PC-9 (cell line): ENCODE data around the gene AP1G1. TPM values are rescaled to one million over a fixed set of nuclear protein-coding genes. Genes with fewer than 3 reads are reported as not detected.

Experiments used
- BruUV-seq: library from RNA; stranded (reverse); fragments of 400-500 nt; replicated peaks from 2 replicates; lab custom pipeline; 2021; lab: Mats Ljungman, UMichigan
- CTCF ChIA-PET: fragments of 300-600 bp; sonication (Branson Sonifier 250); formaldehyde crosslinking; loops from one replicate; lab custom pipeline; 2022; ENCODE audit warnings: antibody characterized with exemption; lab: Charles Lee
- POLR2A ChIA-PET: fragments of 300-600 bp; sonication (Branson Sonifier 250); formaldehyde crosslinking; loops from one replicate; lab custom pipeline; 2022; ENCODE audit warnings: antibody characterized with exemption; ENCODE audit not compliant: unreplicated experiment; lab: Charles Lee
- DNase-seq, 2 experiments: peaks; one replicate each; pipeline versions ENCODE4 v3.0.0 to v3.0.0-alpha.2; 2015 to 2022; ENCODE audit warnings: mixed read lengths in 1 of 2
- H2AFZ ChIP-seq: fragments of 200-600 bp; sonication (generic); 2 replicates; pipeline ENCODE4 v1.8.1; 2017; ENCODE audit warnings: antibody characterized with exemption
- H3F3A ChIP-seq: fragments of 200-600 bp; sonication (generic); 2 replicates; pipeline ENCODE4 v1.8.1; 2017; ENCODE audit warnings: antibody characterized with exemption, mild to moderate bottlenecking, low read depth; ENCODE audit not compliant: insufficient read depth
- H3K27ac ChIP-seq: fragments of 200-600 bp; sonication (generic); 2 replicates; pipeline ENCODE4 v1.6.1; 2016; ENCODE audit warnings: mixed run types
- H3K27me3 ChIP-seq: fragments of 200-600 bp; sonication (generic); 2 replicates; pipeline ENCODE4 v1.6.1; 2016; ENCODE audit warnings: low read depth, mixed run types; ENCODE audit not compliant: insufficient read depth
- H3K36me3 ChIP-seq: fragments of 200-600 bp; sonication (generic); 2 replicates; pipeline ENCODE4 v1.6.1; 2016; ENCODE audit warnings: low read depth, mixed run types
- H3K4me1 ChIP-seq: fragments of 200-600 bp; sonication (generic); replicated peaks from 2 replicates; pipeline ENCODE4 v1.6.1; 2016; ENCODE audit warnings: mixed run types; ENCODE audit not compliant: insufficient read depth
- H3K4me2 ChIP-seq: fragments of 200-600 bp; sonication (generic); 2 replicates; pipeline ENCODE4 v1.6.1; 2017; ENCODE audit warnings: mixed run types
- H3K4me3 ChIP-seq: fragments of 200-600 bp; sonication (generic); 2 replicates; pipeline ENCODE4 v1.6.1; 2016; ENCODE audit warnings: mixed run types
- H3K79me2 ChIP-seq: fragments of 200-600 bp; sonication (generic); 2 replicates; pipeline ENCODE4 v1.6.1; 2017; ENCODE audit warnings: low read depth, mixed run types
- H3K9me2 ChIP-seq: fragments of 200-600 bp; sonication (generic); 2 replicates; pipeline ENCODE4 v1.8.1; 2017; ENCODE audit warnings: mild to moderate bottlenecking; ENCODE audit not compliant: insufficient read depth
- H3K9me3 ChIP-seq: fragments of 200-600 bp; sonication (generic); 2 replicates; pipeline ENCODE4 v1.8.1; 2016; ENCODE audit warnings: low read depth; ENCODE audit not compliant: insufficient read depth
- H4K20me1 ChIP-seq: fragments of 200-600 bp; sonication (generic); 2 replicates; pipeline ENCODE4 v1.8.1; 2017; ENCODE audit not compliant: insufficient read depth
- EZH2 ChIP-seq: fragments of 200-600 bp; sonication (generic); IDR thresholded peaks from 2 replicates; pipeline ENCODE4 v1.8.0; 2017; ENCODE audit warnings: antibody characterized with exemption, low read depth
- intact Hi-C: fragments of 100-400 bp; cut with micrococcal nuclease; formaldehyde crosslinking; loops from one replicate; pipeline ENCODE4 v1.10.0; 2022; ENCODE audit not compliant: unreplicated experiment
- total RNA-seq: library from RNA; stranded (reverse); gene quantifications from 2 replicates; pipeline ENCODE4 v1.2.3, GENCODE V29; 2021
- TF ChIP-seq, protein P1 (sequence below): fragments of 200-600 bp; sonication (generic); conservative IDR thresholded peaks from 2 replicates; pipeline ENCODE4 v1.6.1; 2017; ENCODE audit warnings: mixed run types, antibody characterized with exemption, mild to moderate bottlenecking, moderate library complexity

AP1G1 gene
- total RNA-seq, 1 experiment from 2014 or later, result 72.5 TPM

DNA sequence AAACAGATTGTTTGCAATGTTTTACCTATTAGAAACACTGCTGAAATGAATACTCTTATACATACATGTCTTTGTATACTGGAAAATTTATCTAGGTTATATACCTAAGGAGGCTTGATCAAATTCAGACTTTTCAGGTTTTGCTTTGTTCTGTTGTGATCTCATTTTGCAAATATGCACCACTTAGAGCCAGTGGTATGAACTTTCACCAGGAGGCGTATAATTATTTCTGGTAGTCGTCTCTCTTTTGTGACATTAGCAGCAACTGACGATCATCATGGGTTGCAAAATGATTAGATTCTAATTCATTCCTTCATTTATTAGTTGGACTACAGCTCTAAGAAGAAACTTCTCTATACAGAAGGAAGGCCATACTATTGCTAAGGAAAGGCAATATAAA is 26.9 kb downstream of the AP1G1 start:
- Histone ChIP-seq H3F3A (peaks cover 29% of the 10 kb centered on the region; the same call in 1 of the 2 replicates), H3K79me2 (peaks cover 76% of the 10 kb centered on the region), H3K27ac (peak overlapping the region; percentile 54), H3K9me3 (no peaks in the 10 kb centered on the region), H3K4me1 (peaks cover 19% of the 10 kb centered on the region), H3K4me2 (peak overlapping the region; percentile 52), H3K4me3 (no peak overlapping the region), H4K20me1 (peaks cover 62% of the 10 kb centered on the region), H2AFZ (no peak overlapping the region), H3K27me3 (no peaks in the 10 kb centered on the region), H3K36me3 (peaks cover 8% of the 10 kb centered on the region; the same call in 1 of the 2 replicates), H3K9me2 (no peaks in the 10 kb centered on the region)
- CTCF ChIA-PET, result interaction anchor here (0.9 kb wide), 1 partner anchor 180 kb away, joined by 11 read pairs; no protein-coding TSS in a partner anchor
- TF ChIP-seq EZH2, result no peak
- TF ChIP-seq, protein P1, sequence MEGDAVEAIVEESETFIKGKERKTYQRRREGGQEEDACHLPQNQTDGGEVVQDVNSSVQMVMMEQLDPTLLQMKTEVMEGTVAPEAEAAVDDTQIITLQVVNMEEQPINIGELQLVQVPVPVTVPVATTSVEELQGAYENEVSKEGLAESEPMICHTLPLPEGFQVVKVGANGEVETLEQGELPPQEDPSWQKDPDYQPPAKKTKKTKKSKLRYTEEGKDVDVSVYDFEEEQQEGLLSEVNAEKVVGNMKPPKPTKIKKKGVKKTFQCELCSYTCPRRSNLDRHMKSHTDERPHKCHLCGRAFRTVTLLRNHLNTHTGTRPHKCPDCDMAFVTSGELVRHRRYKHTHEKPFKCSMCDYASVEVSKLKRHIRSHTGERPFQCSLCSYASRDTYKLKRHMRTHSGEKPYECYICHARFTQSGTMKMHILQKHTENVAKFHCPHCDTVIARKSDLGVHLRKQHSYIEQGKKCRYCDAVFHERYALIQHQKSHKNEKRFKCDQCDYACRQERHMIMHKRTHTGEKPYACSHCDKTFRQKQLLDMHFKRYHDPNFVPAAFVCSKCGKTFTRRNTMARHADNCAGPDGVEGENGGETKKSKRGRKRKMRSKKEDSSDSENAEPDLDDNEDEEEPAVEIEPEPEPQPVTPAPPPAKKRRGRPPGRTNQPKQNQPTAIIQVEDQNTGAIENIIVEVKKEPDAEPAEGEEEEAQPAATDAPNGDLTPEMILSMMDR, result no peak
- POLR2A ChIA-PET, result interaction anchor here (0.7 kb wide), 1 partner anchor 1058 kb away, joined by 3 read pairs; no protein-coding TSS in a partner anchor
- intact Hi-C loops, result no loop called here
- no TSS peak for BruUV-seq
- peak in 1 of 2 experiments; percentile 72 for DNase-seq

DNA sequence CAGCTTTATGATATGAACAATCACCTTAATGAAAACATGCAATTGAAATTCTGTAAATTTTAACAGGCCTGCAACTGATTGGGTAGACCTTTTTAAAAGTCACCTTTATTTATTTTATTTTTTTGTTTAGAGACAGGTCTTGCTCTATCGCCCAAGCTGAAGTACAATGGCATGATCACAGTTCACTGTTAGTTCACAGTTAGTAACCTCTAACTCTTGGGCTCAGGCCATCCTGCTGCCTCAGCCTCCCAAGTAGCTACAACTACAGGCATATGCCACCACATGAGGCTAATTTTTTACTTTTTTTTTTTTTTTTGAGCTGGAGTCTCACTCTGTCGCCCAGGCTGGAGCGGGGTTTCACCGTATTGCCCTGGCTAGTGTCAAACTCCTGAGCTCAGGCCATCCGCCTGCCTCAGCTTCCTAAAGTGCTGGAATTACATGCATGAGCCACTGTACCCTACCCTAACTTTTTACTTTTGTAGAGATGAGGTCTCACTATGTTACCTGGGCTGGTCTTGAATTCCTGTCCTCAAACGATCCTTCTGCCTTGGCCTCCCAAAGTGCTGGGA is 28.0 kb downstream of the AP1G1 start:
- CTCF ChIA-PET, result interaction anchor here (0.7 to 0.8 kb wide), 2 partner anchors 120 to 181 kb away, joined by 3 to 10 read pairs; no protein-coding TSS in a partner anchor
- TF ChIP-seq, protein P1, result no peak
- no peak for TF ChIP-seq EZH2
- H3K27ac ChIP-seq, result no peak overlapping the region
- no peaks in the 10 kb centered on the region for H3K9me3 ChIP-seq
- H2AFZ ChIP-seq, result no peak overlapping the region
- H3K27me3 ChIP-seq, result no peaks in the 10 kb centered on the region
- no peak for DNase-seq
- no peaks in the 10 kb centered on the region for H3K9me2 ChIP-seq
- peaks cover 38% of the 10 kb centered on the region; the same call in 1 of the 2 replicates for H3F3A ChIP-seq
- peaks cover 19% of the 10 kb centered on the region for H3K4me1 ChIP-seq
- H3K4me2 ChIP-seq, result no peak overlapping the region
- no peak overlapping the region for H3K4me3 ChIP-seq
- H3K36me3 ChIP-seq, result peaks cover 17% of the 10 kb centered on the region; the same call in 1 of the 2 replicates
- no TSS peak for BruUV-seq
- H3K79me2 ChIP-seq, result peaks cover 80% of the 10 kb centered on the region
- peaks cover 63% of the 10 kb centered on the region for H4K20me1 ChIP-seq
- POLR2A ChIA-PET, result no interaction called here
- intact Hi-C loops, result no loop called here

DNA sequence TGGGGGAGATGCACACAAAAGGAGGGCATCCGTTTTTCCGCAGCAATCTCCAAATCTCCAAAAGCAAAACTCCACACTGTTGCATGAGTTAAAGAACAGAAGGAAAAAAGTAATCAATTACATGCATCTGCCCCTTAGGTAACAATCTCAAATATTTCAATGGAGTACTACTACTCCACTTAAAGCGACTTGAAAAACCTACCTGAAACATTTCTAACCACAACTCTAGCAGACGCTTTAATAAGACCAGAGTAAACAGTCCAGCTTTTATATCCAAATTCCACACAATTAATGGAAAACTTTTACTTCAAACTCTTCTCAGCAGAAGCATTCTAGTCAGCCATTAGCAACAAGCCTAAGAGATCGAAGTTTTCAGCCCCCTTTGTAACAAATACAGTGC is 29.9 kb downstream of the AP1G1 start:
- Histone ChIP-seq H2AFZ (no peak overlapping the region), H3K36me3 (peaks cover 17% of the 10 kb centered on the region; the same call in 1 of the 2 replicates), H3K27ac (no peak overlapping the region), H3K4me3 (no peak overlapping the region), H4K20me1 (peaks cover 56% of the 10 kb centered on the region), H3K9me3 (no peaks in the 10 kb centered on the region), H3K27me3 (no peaks in the 10 kb centered on the region), H3F3A (peaks cover 37% of the 10 kb centered on the region; the same call in 1 of the 2 replicates), H3K4me1 (peaks cover 19% of the 10 kb centered on the region), H3K79me2 (peaks cover 73% of the 10 kb centered on the region), H3K4me2 (no peak overlapping the region), H3K9me2 (no peaks in the 10 kb centered on the region)
- intact Hi-C loops, result no loop called here
- DNase-seq, result no peak
- no TSS peak for BruUV-seq
- CTCF ChIA-PET, result no interaction called here
- POLR2A ChIA-PET, result no interaction called here
- TF ChIP-seq EZH2, result no peak
- TF ChIP-seq, protein P1, result no peak
